Measurements from ENCODE around the gene ZMYND8.
"Not testable (repeated sequence)": the region's sequence is repeated elsewhere in the genome, so short reads cannot be mapped to it uniquely, and the experiment has no call there.

ZMYND8 gene

GRCh38 chr20:47220161-47220582 is 136.3 kb downstream of the ZMYND8 start:
- DNase-seq = no peak

GRCh38 chr20:47217482-47218446 is 138.7 kb downstream of the ZMYND8 start:
- DNase-seq = no peak

- no peak for DNase-seq
Observed at GRCh38 chr20:47216819-47217410, 139.6 kb downstream of the ZMYND8 start.

- no peak for DNase-seq
Observed at GRCh38 chr20:47215653-47216397, 140.7 kb downstream of the ZMYND8 start.

- no peak for DNase-seq
Observed at GRCh38 chr20:47213966-47214365, 142.5 kb downstream of the ZMYND8 start.

GRCh38 chr20:47212606-47213207 is 143.8 kb downstream of the ZMYND8 start:
- DNase-seq = no peak

- DNase-seq = no peak
Observed at GRCh38 chr20:47211036-47211435, 145.5 kb downstream of the ZMYND8 start.

GRCh38 chr20:47210470-47210869 is 146.0 kb downstream of the ZMYND8 start:
- no peak for DNase-seq

GRCh38 chr20:47209982-47210381 is 146.5 kb downstream of the ZMYND8 start:
- no peak for DNase-seq

- no peak for DNase-seq
Observed at GRCh38 chr20:47208534-47209174, 147.8 kb downstream of the ZMYND8 start.

GRCh38 chr20:47206962-47207641 is 149.4 kb downstream of the ZMYND8 start:
- DNase-seq = no peak

GRCh38 chr20:47206552-47206951 is 149.9 kb downstream of the ZMYND8 start:
- not testable (repeated sequence) for DNase-seq

- peak; percentile 40 for DNase-seq
Observed at GRCh38 chr20:47205577-47206123, 150.8 kb downstream of the ZMYND8 start.

GRCh38 chr20:47204850-47205122 is 151.7 kb downstream of the ZMYND8 start:
- DNase-seq = not testable (repeated sequence)

- no peak for DNase-seq
Observed at GRCh38 chr20:47204008-47204849, 152.3 kb downstream of the ZMYND8 start.

GRCh38 chr20:47202733-47203667 is 153.5 kb downstream of the ZMYND8 start:
- no peak for DNase-seq

GRCh38 chr20:47201074-47201730 is 155.3 kb downstream of the ZMYND8 start:
- DNase-seq = no peak

- DNase-seq = no peak
Observed at GRCh38 chr20:47198996-47199552, 157.4 kb downstream of the ZMYND8 start.

- DNase-seq = no peak
Observed at GRCh38 chr20:47198254-47198671, 158.2 kb downstream of the ZMYND8 start.

All from kidney glomerular epithelial cell (primary cell).